ENCODE results near the gene SH3RF3.

- TF ChIP-seq CTCF (IDR thresholded peaks at IDR 0.05) = no peak
- no peak for TF ChIP-seq CREM (CRISPR knock-in tag; IDR thresholded peaks at IDR 0.05)
- TF ChIP-seq IRF2 (CRISPR knock-in tag; IDR thresholded peaks at IDR 0.05; ENCODE audit: borderline replicate concordance, low read depth) = no peak
- no peak for TF ChIP-seq FOXP1 (CRISPR knock-in tag; IDR thresholded peaks at IDR 0.05; ENCODE audit: borderline replicate concordance)
- no peak for TF ChIP-seq NR2C2 (CRISPR knock-in tag; IDR thresholded peaks at IDR 0.05)
- TF ChIP-seq FOXJ3 (CRISPR knock-in tag; IDR thresholded peaks at IDR 0.05; ENCODE audit: borderline replicate concordance) = no peak
- no peak for TF ChIP-seq ATF6 (CRISPR knock-in tag; IDR thresholded peaks at IDR 0.05)
- TF ChIP-seq MAX (CRISPR knock-in tag; IDR thresholded peaks at IDR 0.05) = no peak
- TF ChIP-seq RELA (CRISPR knock-in tag; IDR thresholded peaks at IDR 0.05; ENCODE audit: borderline replicate concordance) = no peak
- no peak for TF ChIP-seq SP1 (CRISPR knock-in tag; conservative IDR thresholded peaks at IDR 0.05)
- TF ChIP-seq NR3C1 (CRISPR knock-in tag; conservative IDR thresholded peaks at IDR 0.05; ENCODE audit: low read depth) = no peak
- no peak for TF ChIP-seq ZBTB21 (CRISPR knock-in tag; IDR thresholded peaks at IDR 0.05; ENCODE audit: borderline replicate concordance)
- no peak for TF ChIP-seq PRDM15 (CRISPR knock-in tag; IDR thresholded peaks at IDR 0.05)
Measured at GRCh38 chr2:109268916-109269315, 139.9 kb downstream of the SH3RF3 start.

All from WTC11 (cell line).